ENCODE results near the gene SH3BP2.

Gene SH3BP2

DNA sequence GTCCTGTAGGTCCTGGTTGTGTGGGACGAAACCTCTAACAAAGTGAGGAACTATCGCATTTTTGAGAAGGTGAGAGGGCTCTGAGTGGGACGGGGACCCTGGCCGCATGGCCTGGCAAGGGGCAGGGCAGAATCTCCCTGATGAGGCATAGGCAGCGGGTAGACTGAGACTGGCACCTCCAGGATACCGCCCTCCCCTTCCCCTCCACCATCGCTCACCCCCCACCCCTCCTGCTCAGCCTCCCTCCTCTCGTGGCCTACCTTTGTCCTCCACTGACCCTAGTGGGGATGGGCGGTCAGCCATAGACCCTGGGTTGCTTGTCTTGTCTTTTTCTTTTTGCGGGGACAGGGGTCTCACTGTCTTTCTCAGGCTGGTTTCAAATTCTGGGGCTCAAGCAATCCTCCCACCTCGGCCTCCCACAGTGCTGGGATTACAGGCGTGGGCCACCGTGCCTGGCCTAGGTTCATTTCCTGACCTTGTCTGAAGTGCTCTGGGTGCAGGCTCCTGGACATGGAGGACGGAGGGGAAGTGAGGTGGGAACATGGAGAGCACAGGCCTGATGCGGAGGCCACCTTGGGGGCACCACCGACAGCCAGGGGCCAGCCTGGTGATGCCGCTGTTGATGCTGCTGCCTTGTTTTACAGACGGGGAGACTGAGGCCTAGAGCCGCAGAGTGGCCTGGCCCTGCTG lies 40.2 kb downstream of the SH3BP2 start:
- no peak for DNase-seq (ENCODE audit: low read depth)

DNA sequence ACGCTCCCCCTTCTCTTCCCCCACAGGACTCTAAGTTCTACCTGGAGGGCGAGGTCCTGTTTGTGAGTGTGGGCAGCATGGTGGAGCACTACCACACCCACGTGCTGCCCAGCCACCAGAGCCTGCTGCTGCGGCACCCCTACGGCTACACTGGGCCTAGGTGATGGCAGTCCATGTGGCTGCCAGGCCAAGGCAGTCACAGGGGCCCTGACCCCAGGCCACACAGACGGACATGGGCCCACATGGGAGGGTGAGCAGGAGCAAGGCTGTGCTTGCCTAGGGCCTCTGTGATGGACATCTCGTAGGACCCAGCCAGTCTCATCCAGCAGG lies 40.8 kb downstream of the SH3BP2 start:
- no peak for DNase-seq (ENCODE audit: low read depth)

DNA sequence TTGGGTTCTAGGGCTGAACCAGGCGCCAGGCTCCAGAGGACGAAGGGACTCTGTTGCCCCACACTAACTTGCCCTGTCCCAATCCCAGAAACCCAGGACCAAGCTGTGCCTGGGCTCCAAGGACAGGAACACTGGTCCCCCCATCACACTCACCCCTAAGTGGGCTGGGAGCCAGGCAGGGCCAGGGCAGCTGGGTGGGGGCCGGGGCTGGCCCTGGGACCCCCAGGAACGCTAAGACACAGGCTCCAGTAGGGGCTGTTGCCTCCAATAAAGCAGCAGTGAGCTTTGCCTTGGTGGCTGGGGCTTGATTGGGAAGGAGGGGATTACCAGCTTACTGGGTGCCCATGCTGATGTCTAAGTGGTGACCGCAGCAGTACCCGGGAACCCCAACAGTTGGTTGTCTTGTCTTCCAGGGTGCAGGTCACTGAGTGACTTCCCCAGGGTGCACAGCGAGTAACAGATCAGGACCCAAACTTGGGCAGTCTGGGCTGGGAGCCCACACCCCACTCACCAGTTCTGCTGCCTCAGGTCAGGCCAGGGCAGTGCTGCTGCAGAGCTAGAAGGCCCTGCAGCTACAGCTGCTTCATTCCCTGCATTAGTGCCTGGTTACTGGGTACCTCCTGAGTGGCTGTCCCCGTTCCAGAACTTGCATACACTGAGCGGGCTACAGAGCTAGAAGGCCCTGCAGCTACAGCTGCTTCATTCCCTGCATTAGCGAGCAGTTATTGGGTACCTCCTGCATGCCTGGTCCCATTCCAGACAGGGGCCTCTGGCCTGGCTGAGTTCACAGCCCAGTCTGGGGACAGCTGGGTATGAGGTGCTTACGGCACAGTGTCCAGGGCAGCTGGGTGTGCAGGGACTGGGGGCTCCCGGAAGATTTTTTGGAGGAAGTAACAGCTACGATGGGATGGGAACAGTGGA lies 41.4 kb downstream of the SH3BP2 start:
- no peak for DNase-seq (ENCODE audit: low read depth)

GRCh38 chr4:2835978-2836377 lies 43.1 kb downstream of the SH3BP2 start:
- DNase-seq (ENCODE audit: low read depth), result no peak

DNA sequence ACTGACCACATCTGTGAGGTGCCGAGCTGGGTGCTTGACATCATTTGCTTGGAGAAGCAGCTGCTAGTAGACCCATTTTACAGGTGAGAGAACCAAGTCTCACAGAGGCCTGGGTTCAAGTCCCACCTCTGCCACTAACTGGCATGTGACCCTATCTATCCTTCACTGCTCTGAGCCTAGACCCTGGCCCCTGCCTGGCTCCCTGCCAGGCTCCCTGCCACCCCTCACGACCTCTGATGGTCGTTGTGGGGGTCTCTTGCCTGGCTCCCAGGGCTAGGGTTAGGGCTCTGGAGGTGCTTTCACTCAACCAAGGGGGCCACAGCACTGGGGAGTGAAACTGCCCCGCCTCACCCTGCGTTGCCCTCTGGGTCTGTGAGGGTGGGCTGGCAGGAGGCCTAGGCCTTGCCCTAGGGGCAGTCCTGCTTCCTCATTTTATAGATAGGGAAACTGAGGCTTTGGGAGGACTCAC lies 43.5 kb downstream of the SH3BP2 start:
- no peak for DNase-seq (ENCODE audit: low read depth)

DNA sequence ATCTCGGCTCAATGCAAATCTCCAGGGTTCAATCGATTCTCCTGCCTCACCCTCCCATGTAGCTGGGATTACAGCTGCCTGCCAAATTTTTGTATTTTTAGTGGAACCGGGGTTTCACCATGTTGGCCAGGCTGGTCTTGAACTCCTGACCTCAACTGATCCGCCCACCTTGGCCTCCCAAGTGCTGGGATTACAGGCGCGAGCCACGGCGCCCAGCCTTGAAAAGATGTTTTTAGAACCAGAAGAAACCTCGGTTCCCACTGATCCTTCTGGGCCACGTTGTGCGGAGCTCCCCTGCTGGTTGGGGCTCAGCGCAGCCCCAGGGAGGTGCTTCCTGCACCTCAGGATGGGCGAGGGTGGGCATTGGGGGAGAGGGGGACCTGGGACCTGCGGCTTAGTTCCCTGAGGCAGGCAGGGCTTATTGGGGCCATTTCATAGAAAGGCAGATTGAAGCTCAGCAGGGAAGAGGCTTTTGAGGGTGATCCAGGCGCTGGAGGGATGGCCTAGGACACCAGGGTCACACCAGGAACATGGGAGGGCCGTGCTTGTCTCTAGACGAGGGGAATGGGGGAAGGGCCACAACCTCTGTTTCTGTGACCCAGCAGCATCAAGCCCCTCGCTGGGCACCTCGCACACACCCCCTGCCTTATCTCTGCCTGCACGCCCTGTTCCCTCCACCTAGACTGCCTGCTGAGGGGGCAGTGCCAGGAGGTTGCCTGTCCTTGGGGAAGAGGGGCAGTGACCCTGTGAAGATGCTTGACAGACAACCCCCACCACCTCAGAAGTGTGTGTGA lies 44.4 kb downstream of the SH3BP2 start:
- DNase-seq (ENCODE audit: low read depth), result no peak

- peak; percentile 21 for DNase-seq (ENCODE audit: low read depth)
Measured at GRCh38 chr4:2837904-2838496, 45.1 kb downstream of the SH3BP2 start.

DNA sequence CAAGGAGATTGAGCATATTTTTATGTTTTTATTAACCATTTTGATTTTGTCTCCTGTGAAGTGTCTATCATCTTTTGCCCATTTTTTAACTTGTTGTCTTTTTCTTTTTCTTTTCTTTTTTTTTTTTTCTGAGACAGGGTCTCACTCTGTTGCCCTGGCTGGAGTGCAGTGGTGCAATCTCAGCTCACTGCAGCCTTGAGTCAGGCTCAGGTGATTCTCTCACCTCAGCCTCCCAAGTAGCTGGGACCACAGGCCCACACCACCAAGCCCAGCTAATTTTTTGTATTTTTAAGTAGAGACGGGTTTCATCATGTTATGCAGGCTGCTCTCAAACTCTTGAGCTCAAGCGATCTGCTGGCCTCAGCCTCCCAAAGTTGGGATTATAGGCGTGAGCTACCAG lies 46.2 kb downstream of the SH3BP2 start:
- no peak for DNase-seq (ENCODE audit: low read depth)

DNA sequence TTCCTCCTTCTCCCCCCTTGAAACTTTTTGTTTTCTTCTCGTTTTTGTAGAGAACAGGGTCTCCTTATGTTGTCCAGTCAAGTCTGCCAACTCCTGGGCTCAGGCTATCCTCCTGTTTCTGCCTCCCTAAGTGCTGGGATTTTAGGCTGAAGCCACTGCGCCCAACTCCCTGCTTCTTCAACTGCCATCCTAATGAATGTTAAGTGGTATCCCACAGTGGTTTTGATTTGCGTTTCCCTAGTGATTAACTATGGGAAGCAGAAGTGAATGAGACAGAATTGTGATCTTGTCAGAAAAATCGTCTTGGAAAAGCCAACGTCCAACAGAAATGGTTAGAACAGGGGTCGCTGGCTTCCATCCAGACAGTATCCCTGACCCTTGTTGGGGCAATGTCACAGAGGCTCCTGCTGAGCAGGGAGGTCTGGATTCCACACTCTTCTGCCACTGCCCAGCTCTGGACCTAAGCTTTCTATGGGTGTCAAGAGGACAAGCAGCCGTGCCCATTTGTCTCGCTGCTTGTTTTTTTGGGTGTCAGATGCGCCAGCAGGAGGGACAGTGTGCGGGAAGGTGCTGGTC lies 49.9 kb downstream of the SH3BP2 start:
- no peak for DNase-seq (ENCODE audit: low read depth)

DNA sequence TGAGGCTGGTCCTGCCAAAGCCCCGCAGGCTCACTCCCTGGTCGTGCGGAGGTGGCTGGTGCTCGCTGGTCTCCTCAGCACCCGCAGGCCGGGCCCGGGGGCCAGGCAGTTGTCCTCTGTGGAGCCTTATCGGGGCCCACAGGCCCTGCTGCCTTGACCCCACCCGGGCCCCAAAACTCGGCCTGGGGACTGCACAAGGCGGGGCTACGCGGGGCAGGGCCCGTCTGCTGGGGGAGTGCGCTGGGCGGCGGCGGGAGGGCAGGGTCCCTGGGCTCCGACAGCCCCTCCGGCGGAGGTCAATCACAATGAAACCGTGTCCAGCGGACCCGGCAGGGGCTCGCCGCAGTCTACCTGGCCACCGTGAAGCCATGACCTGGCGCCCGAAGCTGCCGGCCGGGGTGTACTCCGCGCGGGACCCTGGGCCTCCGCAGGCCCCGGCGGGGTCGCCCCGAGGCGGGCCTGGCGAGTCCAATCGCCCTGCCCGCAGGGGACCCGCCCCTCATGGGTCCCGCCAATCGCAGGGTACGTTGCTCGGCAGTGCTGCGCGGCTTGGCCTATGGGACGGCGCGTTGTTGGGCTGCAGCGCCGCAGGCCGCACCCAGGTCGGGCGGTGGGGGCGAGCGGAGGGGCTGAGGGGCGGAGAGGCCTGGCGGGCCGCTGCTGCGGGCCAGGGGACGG lies 50.5 kb downstream of the SH3BP2 start, which contains the start of gene ADD1:
TSS of gene ADD1 (plus strand) at position 582 of the 678 bp plus-strand sequence. CDS start 32,072 bp downstream, outside the sequence.
- peak; percentile 86 for DNase-seq (ENCODE audit: low read depth)

GRCh38 chr4:2843941-2844584 lies 51.2 kb downstream of the SH3BP2 start:
- no peak for DNase-seq (ENCODE audit: low read depth)

GRCh38 chr4:2846172-2846571 lies 53.3 kb downstream of the SH3BP2 start:
- no peak for DNase-seq (ENCODE audit: low read depth)

DNA sequence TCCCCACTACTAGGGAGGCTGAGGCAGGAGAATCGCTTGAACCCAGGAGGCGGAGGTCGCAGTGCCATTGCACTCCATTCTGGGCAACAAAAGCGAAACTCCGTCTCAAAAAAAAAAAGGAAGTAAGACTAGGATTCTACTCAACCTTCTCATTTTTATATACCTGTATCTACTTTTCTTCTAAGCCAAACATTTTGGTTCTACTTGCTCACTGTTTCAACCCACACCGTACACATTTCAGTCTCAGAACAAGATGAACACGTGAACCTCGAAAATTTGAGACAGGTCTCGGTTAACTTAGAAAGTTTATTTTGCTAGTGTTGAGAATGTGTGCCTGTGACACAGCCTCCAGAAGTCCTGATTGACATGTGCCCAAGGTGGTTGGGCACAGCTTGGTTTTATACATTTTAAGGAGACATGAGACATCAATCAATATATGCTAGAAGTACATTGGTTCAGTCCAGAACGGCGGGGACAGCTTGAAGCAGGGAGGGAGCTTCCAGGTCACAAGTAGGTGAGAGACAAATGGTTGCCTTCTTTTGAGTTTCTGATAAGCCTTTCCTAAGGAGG lies 54.5 kb downstream of the SH3BP2 start:
- no peak for DNase-seq (ENCODE audit: low read depth)

- DNase-seq (ENCODE audit: low read depth), result no peak
Measured at GRCh38 chr4:2848449-2848848, 55.6 kb downstream of the SH3BP2 start.

GRCh38 chr4:2849267-2850152 lies 56.6 kb downstream of the SH3BP2 start:
- DNase-seq (ENCODE audit: low read depth), result peak; percentile 31

- no peak for DNase-seq (ENCODE audit: low read depth)
Measured at GRCh38 chr4:2850966-2851798, 58.3 kb downstream of the SH3BP2 start.

DNA sequence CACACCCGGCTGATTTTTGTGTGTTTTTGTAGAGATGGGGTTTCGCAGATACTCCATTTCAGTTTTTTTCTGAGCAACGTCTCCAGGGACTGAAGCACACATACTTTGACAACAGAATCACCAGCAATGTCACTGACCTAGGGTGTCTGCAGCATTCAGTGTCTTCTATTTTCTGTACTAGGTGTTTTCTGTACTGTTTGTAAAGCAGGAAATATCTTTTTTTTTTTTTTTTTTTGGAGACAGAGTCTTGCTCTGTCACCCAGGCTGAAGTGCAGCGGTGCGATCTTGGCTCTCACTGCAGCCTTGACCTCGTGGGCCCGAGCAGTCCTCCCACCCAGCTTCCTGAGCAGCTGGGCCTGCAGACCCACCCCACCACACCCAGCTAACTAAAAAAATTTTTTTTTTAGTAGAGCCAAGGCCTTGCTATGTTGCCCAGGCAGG lies 59.6 kb downstream of the SH3BP2 start:
- no peak for DNase-seq (ENCODE audit: low read depth)

- DNase-seq (ENCODE audit: low read depth), result no peak
Measured at GRCh38 chr4:2855584-2855983, 62.7 kb downstream of the SH3BP2 start.

Measured in fibroblast of the conjunctiva (primary cell).